ENCODE data around the gene KAZALD1.
A peak's percentile ranks its signal among the peaks of the same experiment; 100 is the strongest.

GRCh38 chr10:101041252-101041761 lies 20.5 kb upstream of the KAZALD1 start:
- TF ChIP-seq, protein P1, sequence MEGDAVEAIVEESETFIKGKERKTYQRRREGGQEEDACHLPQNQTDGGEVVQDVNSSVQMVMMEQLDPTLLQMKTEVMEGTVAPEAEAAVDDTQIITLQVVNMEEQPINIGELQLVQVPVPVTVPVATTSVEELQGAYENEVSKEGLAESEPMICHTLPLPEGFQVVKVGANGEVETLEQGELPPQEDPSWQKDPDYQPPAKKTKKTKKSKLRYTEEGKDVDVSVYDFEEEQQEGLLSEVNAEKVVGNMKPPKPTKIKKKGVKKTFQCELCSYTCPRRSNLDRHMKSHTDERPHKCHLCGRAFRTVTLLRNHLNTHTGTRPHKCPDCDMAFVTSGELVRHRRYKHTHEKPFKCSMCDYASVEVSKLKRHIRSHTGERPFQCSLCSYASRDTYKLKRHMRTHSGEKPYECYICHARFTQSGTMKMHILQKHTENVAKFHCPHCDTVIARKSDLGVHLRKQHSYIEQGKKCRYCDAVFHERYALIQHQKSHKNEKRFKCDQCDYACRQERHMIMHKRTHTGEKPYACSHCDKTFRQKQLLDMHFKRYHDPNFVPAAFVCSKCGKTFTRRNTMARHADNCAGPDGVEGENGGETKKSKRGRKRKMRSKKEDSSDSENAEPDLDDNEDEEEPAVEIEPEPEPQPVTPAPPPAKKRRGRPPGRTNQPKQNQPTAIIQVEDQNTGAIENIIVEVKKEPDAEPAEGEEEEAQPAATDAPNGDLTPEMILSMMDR (IDR thresholded peaks at IDR 0.05) = peak; percentile 49 to 83 (median 76)
- peak in 1 of 4 donors; percentile 27 for TF ChIP-seq POLR2AphosphoS5 (IDR thresholded peaks at IDR 0.05)
- TF ChIP-seq EP300 (IDR thresholded peaks at IDR 0.05) = no peak
- no peak for TF ChIP-seq POLR2A (IDR thresholded peaks at IDR 0.05)

Measured in sigmoid colon (tissue), 4 donors.